GM21360 (cell line): ENCODE measurements around the gene CYTH3.
"Not testable (repeated sequence)": the region's sequence is repeated elsewhere in the genome, so short reads cannot be mapped to it uniquely, and the experiment has no call there.

Experiments
- ATAC-seq: cut with Tn5 transposase; IDR thresholded peaks from one replicate; pipeline ENCODE4 v1.9.1; 2021; ENCODE audit warnings: mild to moderate bottlenecking, moderate library complexity; ENCODE audit not compliant: unreplicated experiment

Gene CYTH3

DNA sequence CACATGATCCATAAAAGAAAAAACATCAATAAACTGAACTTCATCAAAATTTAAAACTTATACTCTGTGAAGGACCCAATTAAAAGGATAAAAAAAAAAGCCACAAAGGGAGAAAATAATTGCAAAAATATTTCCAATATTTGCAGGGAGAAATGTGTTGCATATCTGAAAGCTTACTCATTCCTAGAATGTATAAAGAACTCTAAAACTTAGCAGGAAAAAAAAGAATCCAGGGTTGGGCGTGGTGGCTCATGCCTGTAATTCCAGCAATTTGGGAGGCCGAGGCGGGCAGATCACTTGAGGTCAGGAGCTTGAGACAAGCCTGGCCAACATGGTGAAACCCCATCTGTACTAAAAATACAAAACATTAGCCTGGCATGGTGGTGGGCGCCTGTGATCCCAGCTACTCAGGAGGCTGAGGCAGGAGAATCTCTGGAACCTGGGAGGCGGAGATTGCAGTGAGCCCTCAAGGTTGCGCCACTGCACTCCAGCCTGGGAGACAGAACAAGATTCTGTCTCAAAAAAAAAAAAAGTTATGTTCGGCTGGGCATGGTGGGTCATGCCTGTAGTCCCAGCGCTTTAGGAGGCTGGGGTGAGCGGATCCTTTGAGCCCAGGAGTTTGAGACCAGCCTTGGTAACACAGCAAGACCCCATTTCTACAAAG is 11.1 kb upstream of the CYTH3 start:
- ATAC-seq = not testable (repeated sequence)

DNA sequence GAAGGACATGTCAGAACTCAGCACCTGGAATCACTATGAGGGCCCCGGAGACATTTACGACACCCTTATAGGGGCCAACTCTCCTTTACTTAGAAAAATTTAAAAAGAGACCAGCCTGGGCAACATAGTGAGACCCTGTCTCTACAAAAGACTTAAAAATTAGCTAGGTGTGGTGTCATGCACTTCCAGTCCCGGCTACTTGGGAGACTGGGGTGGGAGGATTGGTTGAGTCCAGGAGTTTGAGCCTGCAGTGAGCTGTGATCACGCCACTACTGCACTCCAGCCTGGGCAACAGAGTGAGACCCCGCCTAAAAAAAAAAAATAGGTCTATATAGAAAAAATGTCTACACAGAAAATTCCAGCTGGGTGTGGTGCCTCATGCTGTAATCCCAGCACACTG is 7.5 kb upstream of the CYTH3 start:
- no peak for ATAC-seq

DNA sequence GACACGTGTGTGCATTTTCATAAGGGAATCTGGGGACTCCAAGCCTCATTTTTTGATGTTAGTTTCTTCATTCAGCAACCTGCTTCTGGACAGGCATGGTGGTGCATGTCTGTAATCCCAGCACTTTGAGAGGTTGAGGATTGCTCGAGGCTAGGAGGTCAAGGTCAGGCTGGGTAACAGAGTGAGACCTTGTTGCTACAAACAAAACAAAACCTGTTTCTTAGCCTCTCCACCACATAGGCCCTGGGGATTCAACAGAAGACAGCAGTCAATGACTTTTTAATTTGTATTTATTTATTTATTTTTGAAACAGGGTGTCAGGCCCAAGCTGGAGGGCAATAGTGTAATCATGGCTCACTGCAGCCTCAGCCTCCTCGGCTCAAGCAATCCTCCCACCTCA is 6.9 kb upstream of the CYTH3 start:
- ATAC-seq = no peak

DNA sequence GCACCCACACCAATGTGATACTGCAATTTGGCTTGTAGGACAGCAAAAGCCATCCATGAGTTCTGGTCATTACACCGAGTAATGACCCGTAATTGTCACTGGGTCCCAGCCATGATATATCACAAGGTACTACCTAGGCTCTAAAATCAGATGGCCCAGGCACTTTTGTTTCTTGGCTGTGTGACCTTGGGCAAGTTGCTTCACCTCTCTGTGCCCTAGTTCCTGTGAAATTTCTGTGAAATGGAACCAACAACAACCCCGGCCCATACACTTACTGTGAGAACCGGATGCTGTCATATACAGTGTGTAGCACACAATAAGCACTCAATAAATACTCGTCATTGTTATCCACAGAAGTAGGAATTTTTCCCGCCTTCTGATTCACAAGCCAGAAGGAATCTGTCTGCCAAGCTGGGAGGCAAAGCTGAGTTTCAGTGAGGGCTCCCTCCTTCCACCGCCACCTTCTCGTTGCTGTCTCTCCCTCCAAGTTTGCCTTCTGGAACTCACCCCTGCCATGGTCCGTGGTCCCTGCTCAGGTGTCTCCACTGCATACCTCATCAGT is 6.4 kb upstream of the CYTH3 start:
- no peak for ATAC-seq

- ATAC-seq = no peak
These were observed 5.1 kb upstream of the CYTH3 start for GRCh38 chr7:6277476-6277875.

DNA sequence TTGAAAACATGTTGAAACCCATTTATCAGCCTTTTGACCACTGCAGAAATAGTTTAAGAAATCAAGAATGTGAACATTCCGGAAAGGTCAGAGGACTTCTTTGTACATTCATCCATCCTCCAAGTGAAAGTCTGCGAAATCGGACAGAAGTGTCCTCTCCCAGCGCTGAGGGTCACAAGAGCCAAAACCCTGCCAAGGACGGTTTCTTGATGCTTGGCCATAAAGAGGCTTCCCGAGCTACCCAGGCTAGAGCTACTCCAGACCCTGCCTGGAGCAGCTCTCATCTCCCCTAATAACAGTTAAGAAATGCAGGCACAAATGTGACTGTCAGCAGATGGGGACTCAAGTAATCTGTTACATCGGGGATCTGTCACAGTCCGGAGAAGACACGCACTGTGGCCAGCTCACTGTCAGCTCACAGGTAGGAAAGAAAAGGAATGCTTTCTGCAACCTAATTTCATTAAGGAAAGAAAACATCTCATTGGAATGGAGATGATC is 4.5 kb upstream of the CYTH3 start:
- ATAC-seq = no peak

DNA sequence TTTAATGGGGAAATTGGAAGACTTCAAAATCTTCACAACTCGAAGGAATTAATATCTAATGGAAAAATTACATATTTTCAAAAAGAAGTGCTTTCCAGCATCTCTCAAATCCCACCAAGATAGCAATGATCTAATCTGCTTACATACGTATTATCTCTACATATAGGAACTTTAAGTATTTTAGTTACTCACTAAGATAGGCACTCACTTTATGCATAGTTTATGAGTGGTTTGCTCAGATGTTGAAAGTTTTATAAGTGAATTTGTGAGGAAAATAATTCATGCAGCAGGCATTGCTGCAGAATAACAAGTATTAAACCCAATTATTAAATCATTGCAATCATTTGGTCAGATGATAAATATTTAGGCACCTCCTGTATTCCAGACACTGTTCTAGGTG is 2.3 kb upstream of the CYTH3 start:
- no peak for ATAC-seq

GRCh38 chr7:6273917-6274630 is 1.6 kb upstream of the CYTH3 start:
- ATAC-seq = no peak

- no peak for ATAC-seq
These were observed 985 bp upstream of the CYTH3 start for GRCh38 chr7:6273380-6273837.

DNA sequence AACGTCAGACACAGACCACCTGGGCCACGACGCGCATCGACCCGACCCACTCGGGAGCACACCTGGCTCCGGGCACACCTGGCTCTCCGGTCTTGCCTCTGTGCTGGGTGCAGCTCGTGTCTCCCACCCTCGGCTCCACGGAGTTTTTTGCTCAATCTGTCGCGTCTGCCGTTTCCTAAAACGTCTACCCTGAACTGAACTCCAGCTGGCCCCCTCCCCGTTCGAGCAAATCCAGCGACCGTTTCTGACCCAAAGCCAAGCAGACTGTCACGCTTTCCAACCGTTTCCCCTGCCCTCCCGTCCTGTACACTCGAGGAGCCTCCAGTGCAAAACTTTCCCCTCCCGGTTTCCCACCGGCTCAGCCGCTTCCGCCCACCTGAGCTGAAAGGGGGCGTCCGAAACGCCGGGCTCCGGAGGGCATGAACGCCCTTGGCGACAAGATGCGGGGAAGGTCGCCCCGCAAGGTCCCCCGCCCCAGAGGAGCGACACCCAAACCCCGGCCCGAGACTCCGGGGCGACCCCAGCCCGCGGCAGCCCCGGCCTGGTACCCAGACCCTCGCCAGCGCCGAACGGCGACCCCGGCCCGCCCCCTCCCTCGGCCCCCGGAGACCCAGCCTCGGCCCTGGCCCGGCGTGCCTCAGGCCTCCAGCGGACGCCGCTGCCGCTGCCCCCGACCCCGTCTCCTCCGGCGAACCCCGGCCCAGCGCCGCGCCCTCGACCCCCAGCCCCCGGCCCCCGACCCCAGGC is 557 bp downstream of the CYTH3 start:
- peak; percentile 19 for ATAC-seq

GRCh38 chr7:6271060-6271658 is 1.3 kb downstream of the CYTH3 start:
- ATAC-seq = no peak

- ATAC-seq = no peak
These were observed 2.9 kb downstream of the CYTH3 start for GRCh38 chr7:6269527-6269926.

DNA sequence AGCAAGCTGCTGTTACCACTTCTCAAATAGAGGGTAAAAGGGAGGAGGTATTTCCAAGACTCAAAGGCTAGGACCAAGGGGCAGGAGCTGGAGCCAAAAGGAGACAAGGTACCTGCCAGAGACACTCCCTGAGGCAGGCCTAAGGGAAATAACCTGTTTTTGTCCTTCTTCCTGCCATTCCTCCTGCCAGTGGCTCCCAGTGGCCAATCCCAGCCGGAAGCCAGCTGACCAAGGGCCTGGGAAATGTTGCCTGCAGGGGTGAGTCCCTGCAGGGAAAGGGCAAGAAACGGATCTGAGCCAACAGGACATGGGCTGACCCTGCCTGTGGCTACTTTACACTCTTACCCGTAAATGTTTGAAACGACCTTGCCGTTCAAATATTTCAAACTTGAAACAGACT is 3.5 kb downstream of the CYTH3 start:
- no peak for ATAC-seq

GRCh38 chr7:6268023-6268900 is 4.2 kb downstream of the CYTH3 start:
- ATAC-seq = no peak

DNA sequence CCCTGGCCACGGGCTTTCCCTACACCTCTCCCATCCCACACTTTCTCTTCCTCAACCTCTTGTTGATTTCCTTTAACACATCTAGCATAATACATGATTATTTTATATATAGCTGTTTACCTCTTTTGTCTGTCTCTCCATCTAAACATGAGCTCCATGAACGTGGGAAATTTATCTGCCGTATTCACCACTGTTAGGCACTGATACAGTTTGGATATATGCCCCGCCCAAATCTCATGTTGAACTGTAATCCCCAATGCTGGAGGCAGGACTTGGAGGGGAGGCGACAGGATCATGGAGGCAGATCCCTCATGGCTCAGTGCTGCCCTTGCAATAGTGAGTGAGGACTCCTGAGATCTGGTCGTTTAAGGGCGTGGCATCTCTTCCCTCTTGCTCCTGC is 5.7 kb downstream of the CYTH3 start:
- no peak for ATAC-seq

DNA sequence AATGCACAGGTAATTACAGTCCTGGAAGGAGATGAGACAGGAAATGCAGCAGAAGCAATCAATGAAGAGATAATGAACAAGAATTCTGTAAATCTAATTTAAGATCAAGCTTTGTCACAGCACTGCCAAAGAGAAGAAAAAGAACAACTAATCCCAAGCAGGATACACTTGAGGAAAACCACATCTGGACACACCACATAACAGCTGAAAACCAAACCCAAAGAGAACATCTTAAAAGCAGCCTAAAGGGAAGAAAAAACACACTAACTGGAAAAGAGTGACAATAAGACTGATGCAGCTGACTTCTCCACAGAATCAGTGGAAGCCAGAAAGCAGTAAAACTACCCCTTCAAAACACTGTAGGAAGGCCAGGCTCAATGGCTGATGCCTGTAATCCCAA is 10.2 kb downstream of the CYTH3 start:
- ATAC-seq = no peak

- ATAC-seq = no peak
These were observed 10.7 kb downstream of the CYTH3 start for GRCh38 chr7:6261699-6262098.

DNA sequence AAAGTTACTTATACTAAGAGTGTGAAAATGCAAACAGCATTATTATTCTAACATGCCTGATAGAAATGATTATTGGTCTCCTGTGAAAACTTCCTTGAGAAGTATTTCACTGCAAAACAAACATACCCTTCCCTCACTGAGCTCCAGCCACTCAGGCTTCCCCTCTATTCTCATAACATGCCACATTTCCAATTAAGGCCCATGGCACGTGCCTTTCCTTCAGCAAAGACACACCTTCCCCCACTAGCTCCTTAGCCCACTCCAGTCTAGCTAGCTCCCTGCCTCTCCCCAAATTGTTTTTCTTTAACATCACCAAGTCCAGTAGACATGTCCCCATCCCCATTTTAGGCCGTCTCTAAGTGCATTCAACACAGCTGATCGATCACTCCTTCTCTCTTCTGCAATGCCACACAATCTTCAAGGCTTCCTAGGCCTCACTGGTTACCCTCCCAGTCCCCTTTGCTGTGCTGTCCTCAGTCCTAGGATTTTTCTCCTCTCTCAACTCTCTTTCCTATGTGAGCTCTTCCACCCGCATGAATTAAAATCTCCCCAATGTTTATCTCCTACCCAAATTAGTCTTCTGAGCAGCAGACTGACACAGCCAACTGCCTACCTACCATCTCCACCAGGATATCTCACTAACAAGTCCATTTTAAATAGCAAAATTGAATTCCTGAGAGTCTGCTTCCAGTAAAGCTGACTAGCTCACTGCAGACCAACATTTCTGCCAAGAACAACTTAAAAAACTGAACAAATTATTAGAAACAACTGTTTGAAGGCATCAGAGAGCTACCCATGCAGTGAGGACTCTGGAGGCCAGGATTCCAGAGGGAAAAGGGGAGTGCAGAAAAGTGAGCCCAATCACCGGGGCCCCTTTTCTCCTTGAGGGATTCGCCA is 11.9 kb downstream of the CYTH3 start:
- ATAC-seq = no peak

GRCh38 chr7:6259257-6259656 is 13.2 kb downstream of the CYTH3 start:
- ATAC-seq = no peak
